GM10847 (cell line): ENCODE results near the gene FGD5.

ENCODE experiments used
- POLR2A ChIP-seq: IDR thresholded peaks from 2 replicates; pipeline ENCODE4 v1.6.1; 2011; ENCODE audit not compliant: insufficient read length; ENCODE audit errors: extremely low read depth

The FGD5 gene

GRCh38 chr3:14829811-14830210 lies 11.0 kb downstream of the FGD5 start:
- no peak for TF ChIP-seq POLR2A

- no peak for TF ChIP-seq POLR2A
Measured at GRCh38 chr3:14831916-14832450, 13.2 kb downstream of the FGD5 start.

GRCh38 chr3:14832975-14833722 lies 14.4 kb downstream of the FGD5 start:
- TF ChIP-seq POLR2A, result no peak

- no peak for TF ChIP-seq POLR2A
Measured at GRCh38 chr3:14834121-14834520, 15.4 kb downstream of the FGD5 start.

GRCh38 chr3:14834807-14835466 lies 16.2 kb downstream of the FGD5 start:
- no peak for TF ChIP-seq POLR2A

GRCh38 chr3:14836049-14836468 lies 17.3 kb downstream of the FGD5 start:
- no peak for TF ChIP-seq POLR2A

GRCh38 chr3:14837186-14837877 lies 18.6 kb downstream of the FGD5 start:
- no peak for TF ChIP-seq POLR2A

GRCh38 chr3:14837878-14838258 lies 19.1 kb downstream of the FGD5 start:
- no peak for TF ChIP-seq POLR2A

GRCh38 chr3:14839236-14839635 lies 20.5 kb downstream of the FGD5 start:
- TF ChIP-seq POLR2A, result no peak

- TF ChIP-seq POLR2A, result no peak
Measured at GRCh38 chr3:14841836-14842235, 23.1 kb downstream of the FGD5 start.

GRCh38 chr3:14842277-14842676 lies 23.5 kb downstream of the FGD5 start:
- no peak for TF ChIP-seq POLR2A

GRCh38 chr3:14843321-14843720 lies 24.6 kb downstream of the FGD5 start:
- TF ChIP-seq POLR2A, result no peak

- no peak for TF ChIP-seq POLR2A
Measured at GRCh38 chr3:14844386-14845170, 25.8 kb downstream of the FGD5 start.

- TF ChIP-seq POLR2A, result no peak
Measured at GRCh38 chr3:14845180-14845579, 26.4 kb downstream of the FGD5 start.

GRCh38 chr3:14845826-14846225 lies 27.1 kb downstream of the FGD5 start:
- no peak for TF ChIP-seq POLR2A
